IMR-90 (cell line): Measurements from ENCODE around the gene GDF9. TPM values are rescaled to one million over a fixed set of nuclear protein-coding genes. Genes with fewer than 3 reads are reported as not detected.

ENCODE experiments used
- ATAC-seq: fragments of 200-7000 bp; cut with Tn5 transposase; 2 replicates; pipeline ENCODE4 v1.9.1; 2020; ENCODE audit warnings: low read depth, mild to moderate bottlenecking, moderate library complexity
- BruUV-seq: library from RNA; stranded (reverse); fragments of 400-500 nt; replicated peaks from 2 replicates; lab custom pipeline; 2021; lab: Mats Ljungman, UMichigan
- CTCF ChIA-PET: fragments of 300-600 bp; formaldehyde crosslinking; extraction: SDS; loops from one replicate; lab custom pipeline; 2021; ENCODE audit warnings: antibody characterized with exemption; lab: Yijun Ruan, JAX
- POLR2A ChIA-PET: fragments of 300-600 bp; sonication (Branson Sonifier 250); formaldehyde crosslinking; loops from one replicate; lab custom pipeline; 2022; ENCODE audit warnings: antibody characterized with exemption; ENCODE audit not compliant: unreplicated experiment; lab: Charles Lee
- DNase-seq: peaks from one replicate; pipeline ENCODE4 v3.0.0; 2013
- H2AFZ ChIP-seq: replicated peaks from 2 replicates; pipeline ENCODE3; 2013; ENCODE audit warnings: low read length, mild to moderate bottlenecking; ENCODE audit not compliant: poor library complexity
- H2AK5ac ChIP-seq: 2 replicates; pipeline ENCODE4 v1.6.1; 2013; ENCODE audit warnings: low read depth, low read length, inconsistent platforms
- H2AK9ac ChIP-seq: replicated peaks from 2 replicates; pipeline ENCODE3; 2013; ENCODE audit warnings: mild to moderate bottlenecking, low read depth, low read length, moderate library complexity; ENCODE audit not compliant: poor library complexity
- H2BK120ac ChIP-seq: 2 replicates; pipeline ENCODE4 v1.6.1; 2013; ENCODE audit warnings: low read depth, low read length, inconsistent platforms
- H2BK15ac ChIP-seq: 3 replicates; pipeline ENCODE4 v1.6.1; 2013; ENCODE audit warnings: low read depth, low read length, inconsistent platforms
- H2BK20ac ChIP-seq: 2 replicates; pipeline ENCODE4 v1.6.1; 2013; ENCODE audit warnings: low read depth, mild to moderate bottlenecking, inconsistent platforms, low read length, moderate library complexity
- H2BK5ac ChIP-seq: 2 replicates; pipeline ENCODE4 v1.6.1; 2013; ENCODE audit warnings: mild to moderate bottlenecking, low read depth, low read length, inconsistent platforms; ENCODE audit not compliant: poor library complexity, severe bottlenecking
- H3K14ac ChIP-seq: replicated peaks from 2 replicates; pipeline ENCODE4 v1.6.1; 2013; ENCODE audit warnings: low read depth, low read length, inconsistent platforms
- H3K18ac ChIP-seq: 2 replicates; pipeline ENCODE4 v1.6.1; 2013; ENCODE audit warnings: low read depth, low read length, control low read depth
- H3K23ac ChIP-seq: 2 replicates; pipeline ENCODE4 v1.6.1; 2013; ENCODE audit warnings: low read depth, low read length, inconsistent platforms
- H3K27ac ChIP-seq: 2 replicates; pipeline ENCODE4 v1.5.1; 2013; ENCODE audit warnings: mild to moderate bottlenecking, control low read depth, low read length; ENCODE audit not compliant: insufficient read depth
- H3K27me3 ChIP-seq: 2 replicates; pipeline ENCODE4 v1.6.1; 2013; ENCODE audit warnings: low read length; ENCODE audit not compliant: control insufficient read depth, insufficient read depth
- H3K36me3 ChIP-seq: 2 replicates; pipeline ENCODE4 v1.6.1; 2013; ENCODE audit warnings: low read length, mixed read lengths; ENCODE audit not compliant: control insufficient read depth, insufficient read depth
- H3K4ac ChIP-seq: 2 replicates; pipeline ENCODE4 v1.6.1; 2013; ENCODE audit warnings: low read depth, low read length, inconsistent platforms
- H3K4me1 ChIP-seq: 2 replicates; pipeline ENCODE4 v1.6.1; 2013; ENCODE audit warnings: low read length, mixed read lengths; ENCODE audit not compliant: control insufficient read depth, insufficient read depth
- H3K4me2 ChIP-seq: 2 replicates; pipeline ENCODE4 v1.6.1; 2013; ENCODE audit warnings: low read depth, mild to moderate bottlenecking, control low read depth, low read length, moderate library complexity
- H3K4me3 ChIP-seq: 2 replicates; pipeline ENCODE4 v1.5.1; 2013; ENCODE audit warnings: low read depth, mild to moderate bottlenecking, control low read depth, low read length, moderate library complexity; ENCODE audit not compliant: insufficient read depth
- H3K56ac ChIP-seq: 2 replicates; pipeline ENCODE4 v1.6.1; 2013; ENCODE audit warnings: low read length, inconsistent platforms; ENCODE audit not compliant: insufficient read depth; ENCODE audit errors: extremely low read depth
- H3K79me1 ChIP-seq, 2 experiments: 2 replicates each; pipeline ENCODE4 v1.6.1; 2013; ENCODE audit warnings: low read length in 2 of 2, inconsistent platforms in 1 of 2, low read depth in 1 of 2
- H3K9ac ChIP-seq: 2 replicates; pipeline ENCODE4 v1.6.1; 2013; ENCODE audit warnings: low read depth, low read length, control low read depth
- H3K9me1 ChIP-seq: 2 replicates; pipeline ENCODE4 v1.6.1; 2013; ENCODE audit warnings: low read length, inconsistent platforms; ENCODE audit not compliant: insufficient read depth
- H3K9me3 ChIP-seq: 2 replicates; pipeline ENCODE4 v1.6.1; 2013; ENCODE audit warnings: low read length; ENCODE audit not compliant: control insufficient read depth, insufficient read depth
- H4K20me1 ChIP-seq: 2 replicates; pipeline ENCODE4 v1.6.1; 2013; ENCODE audit warnings: low read length, inconsistent platforms; ENCODE audit not compliant: insufficient read depth
- H4K5ac ChIP-seq: 2 replicates; pipeline ENCODE4 v1.6.1; 2013; ENCODE audit warnings: mild to moderate bottlenecking, low read depth, low read length, control low read depth
- H4K8ac ChIP-seq, 2 experiments: 2 replicates each; pipeline ENCODE4 v1.6.1; 2013; ENCODE audit warnings: low read depth in 2 of 2, low read length in 2 of 2, control low read depth in 1 of 2, inconsistent platforms in 1 of 2
- H4K91ac ChIP-seq: 2 replicates; pipeline ENCODE4 v1.6.1; 2013; ENCODE audit warnings: low read depth, low read length, inconsistent platforms; ENCODE audit not compliant: insufficient read depth
- CEBPB ChIP-seq: IDR thresholded peaks from 2 replicates; pipeline ENCODE4 v1.6.1; 2012; ENCODE audit warnings: low read depth, low read length, improper control_type of control experiment
- CHD1 ChIP-seq: IDR thresholded peaks from 2 replicates; pipeline ENCODE4 v1.6.1; 2012; ENCODE audit warnings: low read depth, low read length, improper control_type of control experiment
- MAZ ChIP-seq: IDR thresholded peaks from 2 replicates; pipeline ENCODE4 v1.6.1; 2012; ENCODE audit warnings: low read depth, mild to moderate bottlenecking, low read length, improper control_type of control experiment, moderate library complexity, borderline replicate concordance
- MXI1 ChIP-seq: IDR thresholded peaks from 2 replicates; pipeline ENCODE4 v1.6.1; 2012; ENCODE audit warnings: low read depth, mild to moderate bottlenecking, low read length, moderate library complexity, borderline replicate concordance
- RAD21 ChIP-seq: IDR thresholded peaks from 2 replicates; pipeline ENCODE4 v1.6.1; 2012; ENCODE audit warnings: low read length, improper control_type of control experiment
- RCOR1 ChIP-seq: IDR thresholded peaks from 2 replicates; pipeline ENCODE4 v1.6.1; 2012; ENCODE audit warnings: mild to moderate bottlenecking, low read length, improper control_type of control experiment; ENCODE audit not compliant: insufficient replicate concordance
- RFX5 ChIP-seq: IDR thresholded peaks from 2 replicates; pipeline ENCODE4 v1.8.0; 2012; ENCODE audit warnings: low read depth, mild to moderate bottlenecking, low read length, moderate library complexity
- SMC3 ChIP-seq: fragments of 150-350 bp; IDR thresholded peaks from 2 replicates; pipeline ENCODE4 v1.6.1; 2016; ENCODE audit warnings: low read depth, mild to moderate bottlenecking, antibody characterized with exemption, low read length, moderate library complexity
- WGBS, 2 experiments: methylation state at CpG; one replicate each; pipeline versions ENCODE4 v1.1.5 to v1.1.7; 2013; ENCODE audit warnings: missing lambda C conversion rate in 2 of 2; ENCODE audit not compliant: insufficient read length in 1 of 2; ENCODE audit errors: extremely low coverage in 2 of 2; 5-methylcytosine and 5-hydroxymethylcytosine counted together
- dilution Hi-C: fragments of 300-500 bp; cut with HindIII; formaldehyde crosslinking; loops from one replicate; pipeline ENCODE4 v1.14.3; 2018; ENCODE audit warnings: low sequenced_read_pairs; ENCODE audit not compliant: unreplicated experiment
- in situ Hi-C: fragments of 300-500 bp; cut with MboI; formaldehyde crosslinking; loops from 3 replicates; pipeline ENCODE4 v1.14.3; 2019; ENCODE audit warnings: low sequenced_read_pairs, inconsistent platforms, mixed read lengths
- intact Hi-C: fragments of 100-400 bp; cut with micrococcal nuclease; formaldehyde crosslinking; loops from 2 replicates; pipeline ENCODE4 v1.10.0; 2022
- polyA plus RNA-seq, 3 experiments: library from polyadenylated mRNA; depleted of rRNA; stranded (reverse); fragments of >200 nt; gene quantifications; 2 replicates each; pipeline ENCODE4 v1.2.3, GENCODE V29; 2012; ENCODE audit warnings: low replicate concordance in 1 of 3
- total RNA-seq: library from RNA; depleted of rRNA; stranded (reverse); fragments of >200 nt; gene quantifications from 2 replicates; pipeline ENCODE4 v1.2.3, GENCODE V29; 2012

GDF9 gene
- total and polyA plus RNA-seq, 2 of the 4 experiments (the other 2 are of a cell fraction) = 0.18 to 0.21 TPM

GRCh38 chr5:132836852-132837251 is 29.4 kb downstream of the GDF9 start:
- Histone ChIP-seq H3K36me3 (no peaks in the 10 kb centered on the region), H3K27me3 (no peaks in the 10 kb centered on the region), H3K9me1 (peaks cover 7% of the 10 kb centered on the region), H2BK120ac (no peak overlapping the region), H3K56ac (no peak overlapping the region), H3K79me1 (no peaks in the 10 kb centered on the region), H2BK20ac (no peak overlapping the region), H4K5ac (no peak overlapping the region), H3K9me3 (no peaks in the 10 kb centered on the region), H2AFZ (no peak overlapping the region), H3K4me3 (no peak overlapping the region), H4K91ac (no peak overlapping the region), H3K27ac (no peak overlapping the region), H4K8ac (no peak overlapping the region), H2BK15ac (no peak overlapping the region), H3K23ac (no peak overlapping the region), H3K4me2 (no peak overlapping the region), H4K20me1 (no peaks in the 10 kb centered on the region), H2AK5ac (no peak overlapping the region), H3K18ac (no peak overlapping the region), H3K4ac (no peak overlapping the region), H3K4me1 (peaks cover 19% of the 10 kb centered on the region), H3K14ac (no peak overlapping the region), H2AK9ac (no peak overlapping the region), H3K9ac (no peak overlapping the region), H2BK5ac (no peak overlapping the region)
- TF ChIP-seq MXI1 = no peak
- TF ChIP-seq SMC3 = no peak
- TF ChIP-seq MAZ = no peak
- no peak for TF ChIP-seq RCOR1
- TF ChIP-seq CHD1 = no peak
- no peak for TF ChIP-seq RAD21
- TF ChIP-seq RFX5 = no peak
- TF ChIP-seq CEBPB = no peak
- dilution Hi-C loops (no loop called here), intact Hi-C loops (no loop called here), in situ Hi-C loops (no loop called here)
- CTCF ChIA-PET = interaction anchor here (0.7 kb wide), 1 partner anchor 20 kb away, joined by 4 read pairs; no protein-coding TSS in a partner anchor
- POLR2A ChIA-PET = no interaction called here
- no TSS peak for BruUV-seq
- WGBS, 2 experiments = no CpG with 5 or more reads among the region's 1 CpG
- no peak for DNase-seq
- no peak for ATAC-seq
